Activated CD8-positive, alpha-beta memory T cell treated with anti-CD3 and anti-CD28 coated beads, Interleukin-2, amount 50 U/mL, for 48 hours (primary cell): ENCODE measurements around the gene OAF.
"Not testable (repeated sequence)": the region's sequence is repeated elsewhere in the genome, so short reads cannot be mapped to it uniquely, and the experiment has no call there.

Experiments used
- DNase-seq: peaks from one replicate; pipeline ENCODE4 v3.0.0-alpha.2; 2020

Gene OAF

GRCh38 chr11:120210626-120211521 lies at the start of gene OAF:
TSS of gene OAF (plus strand) at chr11:120211032. CDS start at chr11:120211280, 248 bp downstream.
- DNase-seq, result peak; percentile 69

- no peak for DNase-seq
These were observed 43.2 kb upstream of the OAF start for GRCh38 chr11:120167659-120168058.

GRCh38 chr11:120168108-120168959 lies 42.5 kb upstream of the OAF start:
- DNase-seq, result no peak

GRCh38 chr11:120168960-120169681 lies 41.7 kb upstream of the OAF start:
- peak; percentile 89 for DNase-seq

- DNase-seq, result no peak
These were observed 40.7 kb upstream of the OAF start for GRCh38 chr11:120169981-120170698.

- no peak for DNase-seq
These were observed 40.0 kb upstream of the OAF start for GRCh38 chr11:120170741-120171261.

GRCh38 chr11:120172054-120172911 lies 38.5 kb upstream of the OAF start:
- peak; percentile 74 for DNase-seq

- no peak for DNase-seq
These were observed 37.7 kb upstream of the OAF start for GRCh38 chr11:120173019-120173705.

- no peak for DNase-seq
These were observed 37.0 kb upstream of the OAF start for GRCh38 chr11:120173807-120174206.

- DNase-seq, result no peak
These were observed 36.0 kb upstream of the OAF start for GRCh38 chr11:120174866-120175265.

- DNase-seq, result no peak
These were observed 32.2 kb upstream of the OAF start for GRCh38 chr11:120178561-120179056.

- no peak for DNase-seq
These were observed 31.7 kb upstream of the OAF start for GRCh38 chr11:120179057-120179672.

- DNase-seq, result not testable (repeated sequence)
These were observed 30.8 kb upstream of the OAF start for GRCh38 chr11:120180063-120180462.

- peak; percentile 35 for DNase-seq
These were observed 30.1 kb upstream of the OAF start for GRCh38 chr11:120180551-120181232.

GRCh38 chr11:120181376-120181975 lies 29.4 kb upstream of the OAF start:
- DNase-seq, result peak; percentile 30

- peak; percentile 28 for DNase-seq
These were observed 28.5 kb upstream of the OAF start for GRCh38 chr11:120182372-120182771.

- DNase-seq, result peak; percentile 45
These were observed 27.9 kb upstream of the OAF start for GRCh38 chr11:120182790-120183491.

GRCh38 chr11:120183701-120184141 lies 27.1 kb upstream of the OAF start:
- peak; percentile 26 for DNase-seq
